ENCODE results near the gene DPH5. TPM values are rescaled to one million over a fixed set of nuclear protein-coding genes. Genes with fewer than 3 reads are reported as not detected.

The DPH5 gene
- total RNA-seq, 1 donor from 2014 or later = 69.4 TPM

DNA sequence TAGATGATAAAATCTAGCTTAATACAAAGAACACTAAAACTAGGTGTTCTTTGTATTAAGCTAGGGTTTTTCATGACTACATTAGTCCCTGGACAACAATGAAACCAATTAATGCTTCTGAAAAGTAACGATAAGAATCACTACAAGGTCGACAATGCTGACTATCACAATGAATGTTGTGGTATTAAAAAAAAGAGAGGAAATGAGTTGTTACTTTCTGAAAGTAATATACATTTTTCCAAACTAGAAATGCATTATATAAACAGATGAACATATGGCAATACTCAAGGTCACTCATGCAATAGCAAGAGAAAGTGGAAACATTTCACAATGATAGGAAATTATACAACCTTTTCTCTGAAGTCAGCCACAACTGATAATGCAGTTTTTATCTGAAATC lies 19.0 kb downstream of the DPH5 start:
- H3K27ac Mint-ChIP-seq (ENCODE audit: unreplicated experiment) = no peak overlapping the region
- no peak for DNase-seq (ENCODE audit: low read depth, low spot score)
- H3K36me3 Mint-ChIP-seq (ENCODE audit: low read depth) = peaks cover 19% of the 10 kb centered on the region
- TF ChIP-seq CTCF (conservative IDR thresholded peaks at IDR 0.05) = no peak
- peaks cover 8% of the 10 kb centered on the region for H3K4me1 Mint-ChIP-seq
- H3K4me3 Mint-ChIP-seq = no peak overlapping the region
- no peaks in the 10 kb centered on the region for H3K9me3 Mint-ChIP-seq
- no peaks in the 10 kb centered on the region for H3K27me3 Mint-ChIP-seq (ENCODE audit: low read depth)

- Mint-ChIP-seq H3K27ac (ENCODE audit: unreplicated experiment) (no peak overlapping the region), H3K4me1 (peaks cover 8% of the 10 kb centered on the region), H3K27me3 (ENCODE audit: low read depth) (no peaks in the 10 kb centered on the region), H3K36me3 (ENCODE audit: low read depth) (peaks cover 22% of the 10 kb centered on the region), H3K4me3 (no peak overlapping the region), H3K9me3 (no peaks in the 10 kb centered on the region)
- DNase-seq (ENCODE audit: low read depth, low spot score) = no peak
- TF ChIP-seq CTCF (conservative IDR thresholded peaks at IDR 0.05) = no peak
Observed at GRCh38 chr1:101005871-101006270, 19.7 kb downstream of the DPH5 start.

- no peak overlapping the region for H3K27ac Mint-ChIP-seq (ENCODE audit: unreplicated experiment)
- no peak for DNase-seq (ENCODE audit: low read depth, low spot score)
- no peak for TF ChIP-seq CTCF (conservative IDR thresholded peaks at IDR 0.05)
- no peaks in the 10 kb centered on the region for H3K27me3 Mint-ChIP-seq (ENCODE audit: low read depth)
- H3K36me3 Mint-ChIP-seq (ENCODE audit: low read depth) = peaks cover 21% of the 10 kb centered on the region
- no peak overlapping the region for H3K4me3 Mint-ChIP-seq
- no peaks in the 10 kb centered on the region for H3K9me3 Mint-ChIP-seq
- peaks cover 8% of the 10 kb centered on the region for H3K4me1 Mint-ChIP-seq
Observed at GRCh38 chr1:101005183-101005582, 20.4 kb downstream of the DPH5 start.

DNA sequence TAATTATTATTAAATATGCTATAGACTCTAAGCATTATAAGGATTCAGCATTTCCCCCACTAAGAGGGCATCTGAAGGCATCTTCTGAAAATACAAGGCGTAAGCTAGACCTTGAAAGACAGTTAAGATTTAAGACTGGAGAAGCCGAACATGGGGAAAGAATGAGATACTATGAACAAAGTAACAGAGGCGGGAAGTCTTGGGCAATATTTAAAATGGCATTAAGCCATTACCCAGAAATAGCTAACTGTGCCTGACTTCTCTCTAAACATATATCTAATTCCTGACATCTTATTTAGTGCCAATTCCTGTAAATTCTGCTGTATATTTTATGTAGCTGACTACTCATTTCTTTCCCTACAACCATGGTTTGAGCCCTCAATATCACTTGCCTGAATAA lies 20.9 kb downstream of the DPH5 start:
- H3K27me3 Mint-ChIP-seq (ENCODE audit: low read depth) = no peaks in the 10 kb centered on the region
- H3K4me1 Mint-ChIP-seq = peaks cover 8% of the 10 kb centered on the region
- no peak for DNase-seq (ENCODE audit: low read depth, low spot score)
- no peak overlapping the region for H3K4me3 Mint-ChIP-seq
- H3K9me3 Mint-ChIP-seq = no peaks in the 10 kb centered on the region
- H3K27ac Mint-ChIP-seq (ENCODE audit: unreplicated experiment) = no peak overlapping the region
- TF ChIP-seq CTCF (conservative IDR thresholded peaks at IDR 0.05) = no peak
- H3K36me3 Mint-ChIP-seq (ENCODE audit: low read depth) = peaks cover 19% of the 10 kb centered on the region

DNA sequence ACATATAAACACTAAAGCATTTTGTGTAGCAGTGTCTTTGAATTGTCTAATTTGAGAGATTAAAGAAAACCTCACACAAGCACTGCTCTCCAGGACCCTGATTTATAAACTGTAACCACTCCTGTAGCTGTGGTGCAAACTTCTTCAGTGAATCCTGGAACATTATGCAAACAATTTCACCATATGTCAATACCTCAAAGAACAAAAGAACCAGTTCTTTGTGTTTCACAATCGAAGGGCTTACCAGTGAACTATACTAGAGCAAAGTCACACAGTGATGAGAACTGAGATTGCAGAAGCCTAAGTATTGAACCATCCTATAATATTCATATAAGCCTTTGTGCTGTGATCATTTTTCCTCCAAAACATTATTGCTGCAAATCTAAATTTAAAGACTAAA lies 21.5 kb downstream of the DPH5 start:
- DNase-seq (ENCODE audit: low read depth, low spot score) = no peak
- H3K27me3 Mint-ChIP-seq (ENCODE audit: low read depth) = no peaks in the 10 kb centered on the region
- peaks cover 8% of the 10 kb centered on the region for H3K4me1 Mint-ChIP-seq
- H3K9me3 Mint-ChIP-seq = no peaks in the 10 kb centered on the region
- H3K4me3 Mint-ChIP-seq = no peak overlapping the region
- peaks cover 16% of the 10 kb centered on the region for H3K36me3 Mint-ChIP-seq (ENCODE audit: low read depth)
- no peak overlapping the region for H3K27ac Mint-ChIP-seq (ENCODE audit: unreplicated experiment)
- no peak for TF ChIP-seq CTCF (conservative IDR thresholded peaks at IDR 0.05)

Data from neural crest cell (in vitro differentiated cells).